GM23338 (cell line): ENCODE measurements around the gene ZNF628. TPM values are rescaled to one million over a fixed set of nuclear protein-coding genes. Genes with fewer than 3 reads are reported as not detected.

Experiments
- ATAC-seq: fragments of 200-7000 bp; cut with Tn5 transposase; 3 replicates; pipeline ENCODE4 v1.9.1; 2020
- DNase-seq: peaks from one replicate; pipeline ENCODE4 v3.0.0-alpha.2; 2015; ENCODE audit warnings: low spot score
- H2AFZ ChIP-seq: fragments of 200-600 bp; sonication (generic); 2 replicates; pipeline ENCODE4 v1.8.0; 2016; ENCODE audit warnings: antibody characterized with exemption, mild to moderate bottlenecking, moderate library complexity
- H3F3A ChIP-seq: fragments of 200-600 bp; sonication (generic); replicated peaks from 2 replicates; pipeline ENCODE4 v1.8.0; 2017; ENCODE audit warnings: antibody characterized with exemption, mixed run types, low read depth
- H3K27ac ChIP-seq: fragments of 200-600 bp; sonication (generic); 2 replicates; pipeline ENCODE4 v1.6.1; 2016; ENCODE audit warnings: low read depth
- H3K27me3 ChIP-seq: fragments of 200-600 bp; sonication (generic); 2 replicates; pipeline ENCODE4 v1.8.0; 2016; ENCODE audit warnings: mild to moderate bottlenecking, mixed run types, moderate library complexity; ENCODE audit not compliant: insufficient read depth
- H3K36me3 ChIP-seq: fragments of 200-600 bp; sonication (generic); 2 replicates; pipeline ENCODE4 v1.8.0; 2016; ENCODE audit warnings: mild to moderate bottlenecking; ENCODE audit not compliant: insufficient read depth
- H3K4me1 ChIP-seq: fragments of 200-600 bp; sonication (generic); 2 replicates; pipeline ENCODE4 v1.8.0; 2016; ENCODE audit warnings: mild to moderate bottlenecking, moderate library complexity; ENCODE audit not compliant: insufficient read depth
- H3K4me2 ChIP-seq: fragments of 200-600 bp; sonication (generic); 2 replicates; pipeline ENCODE4 v1.7.1; 2017; ENCODE audit warnings: mixed run types
- H3K4me3 ChIP-seq: fragments of 200-600 bp; sonication (generic); 2 replicates; pipeline ENCODE4 v1.6.1; 2016; ENCODE audit warnings: mixed run types
- H3K79me2 ChIP-seq: fragments of 200-600 bp; sonication (generic); replicated peaks from 2 replicates; pipeline ENCODE4 v1.8.0; 2017; ENCODE audit warnings: mild to moderate bottlenecking; ENCODE audit not compliant: insufficient read depth
- H3K9me2 ChIP-seq: fragments of 200-600 bp; sonication (generic); 2 replicates; pipeline ENCODE4 v1.8.0; 2017; ENCODE audit not compliant: insufficient read depth
- H4K20me1 ChIP-seq: fragments of 200-600 bp; sonication (generic); replicated peaks from 2 replicates; pipeline ENCODE4 v1.8.0; 2017; ENCODE audit warnings: mild to moderate bottlenecking; ENCODE audit not compliant: insufficient read depth
- H3K27ac Mint-ChIP-seq: 2 replicates; pipeline ENCODE4 v1.8.0; 2020; ENCODE audit warnings: inconsistent platforms, mild to moderate bottlenecking, moderate library complexity, mixed read lengths
- H3K27me3 Mint-ChIP-seq: 3 replicates; pipeline ENCODE4 v1.8.0; 2022; ENCODE audit warnings: low read depth, mild to moderate bottlenecking, moderate library complexity, mixed read lengths, inconsistent platforms; ENCODE audit not compliant: insufficient read depth, poor library complexity
- H3K36me3 Mint-ChIP-seq: 3 replicates; pipeline ENCODE4 v1.8.0; 2021; ENCODE audit warnings: low read depth, mild to moderate bottlenecking, inconsistent platforms, moderate library complexity, mixed read lengths
- H3K4me1 Mint-ChIP-seq: 3 replicates; pipeline ENCODE4 v1.8.0; 2020; ENCODE audit warnings: mild to moderate bottlenecking, inconsistent platforms, mixed read lengths
- H3K4me3 Mint-ChIP-seq: 3 replicates; pipeline ENCODE4 v1.8.0; 2021; ENCODE audit warnings: moderate library complexity, mild to moderate bottlenecking, inconsistent platforms, mixed read lengths
- H3K9me3 Mint-ChIP-seq: 3 replicates; pipeline ENCODE4 v1.8.0; 2020; ENCODE audit warnings: moderate library complexity, mild to moderate bottlenecking, inconsistent platforms, mixed read lengths
- NANOG ChIP-seq: IDR thresholded peaks from 2 replicates; pipeline ENCODE4 v1.6.1; 2016; ENCODE audit warnings: antibody characterized with exemption, borderline replicate concordance
- POLR2AphosphoS5 ChIP-seq: IDR thresholded peaks from 2 replicates; pipeline ENCODE4 v1.6.1; 2016; ENCODE audit warnings: antibody characterized with exemption, low read depth
- polyA plus RNA-seq: library from polyadenylated mRNA; unstranded; fragments of >200 nt; fragmentation: Nextera tagmentation; extraction: Ambion mirVana; gene quantifications from 2 replicates; pipeline ENCODE4 v1.2.1, GENCODE V29; 2016
- total RNA-seq: library from RNA; depleted of rRNA; stranded (reverse); fragments of >200 nt; shearing (Covaris generic); gene quantifications from 2 replicates; pipeline ENCODE4 v1.2.3, GENCODE V29; 2014
- TF ChIP-seq, protein P1 (sequence below): IDR thresholded peaks from one replicate; pipeline ENCODE4 v1.6.1; 2018; ENCODE audit warnings: antibody characterized with exemption; ENCODE audit not compliant: unreplicated experiment
- TF ChIP-seq, protein P2 (sequence below): fragments of 250-450 bp; sonication (Bioruptor Pico); IDR thresholded peaks from 2 replicates; pipeline ENCODE4 v1.5.0; 2020; ENCODE audit warnings: mild to moderate bottlenecking, moderate library complexity
- TF ChIP-seq, protein P3 (sequence below), 2 experiments: fragments of 200-600 bp in 1 of 2; sonication (generic) in 1 of 2; conservative IDR thresholded peaks; 2 replicates each; pipeline versions ENCODE4 v1.5.1 to v1.6.1; 2016 to 2017; ENCODE audit warnings: antibody characterized with exemption in 2 of 2, low read depth in 2 of 2, mild to moderate bottlenecking in 2 of 2, moderate library complexity in 1 of 2
- TF ChIP-seq, protein P4 (sequence below): IDR thresholded peaks from 2 replicates; pipeline ENCODE4 v1.6.1; 2016; ENCODE audit warnings: antibody characterized with exemption

ZNF628 gene
- total and polyA plus RNA-seq, 2 experiments from 2014 or later: 4.9 to 10.7 TPM

DNA sequence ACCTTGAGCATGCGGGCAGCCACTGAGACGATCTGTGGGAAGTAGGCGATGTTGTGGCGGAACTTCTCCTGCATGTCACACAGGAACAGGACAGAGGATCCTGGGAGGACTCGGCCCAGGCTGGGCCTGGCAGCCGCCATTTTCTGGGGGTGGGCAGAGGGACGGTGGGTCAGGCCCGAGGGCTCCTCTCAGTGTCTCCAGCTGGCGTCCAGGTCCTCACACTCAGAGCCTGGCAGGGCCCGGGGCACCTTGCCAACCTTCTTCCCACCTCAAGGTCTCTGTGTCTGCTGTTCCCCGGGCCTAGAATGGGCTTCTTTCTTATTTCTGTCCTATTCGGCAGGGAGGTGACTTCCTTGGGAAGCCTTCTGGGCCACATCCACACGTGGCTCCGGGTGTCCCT lies 20.1 kb upstream of the ZNF628 start (continued):
- TF ChIP-seq, protein P1, sequence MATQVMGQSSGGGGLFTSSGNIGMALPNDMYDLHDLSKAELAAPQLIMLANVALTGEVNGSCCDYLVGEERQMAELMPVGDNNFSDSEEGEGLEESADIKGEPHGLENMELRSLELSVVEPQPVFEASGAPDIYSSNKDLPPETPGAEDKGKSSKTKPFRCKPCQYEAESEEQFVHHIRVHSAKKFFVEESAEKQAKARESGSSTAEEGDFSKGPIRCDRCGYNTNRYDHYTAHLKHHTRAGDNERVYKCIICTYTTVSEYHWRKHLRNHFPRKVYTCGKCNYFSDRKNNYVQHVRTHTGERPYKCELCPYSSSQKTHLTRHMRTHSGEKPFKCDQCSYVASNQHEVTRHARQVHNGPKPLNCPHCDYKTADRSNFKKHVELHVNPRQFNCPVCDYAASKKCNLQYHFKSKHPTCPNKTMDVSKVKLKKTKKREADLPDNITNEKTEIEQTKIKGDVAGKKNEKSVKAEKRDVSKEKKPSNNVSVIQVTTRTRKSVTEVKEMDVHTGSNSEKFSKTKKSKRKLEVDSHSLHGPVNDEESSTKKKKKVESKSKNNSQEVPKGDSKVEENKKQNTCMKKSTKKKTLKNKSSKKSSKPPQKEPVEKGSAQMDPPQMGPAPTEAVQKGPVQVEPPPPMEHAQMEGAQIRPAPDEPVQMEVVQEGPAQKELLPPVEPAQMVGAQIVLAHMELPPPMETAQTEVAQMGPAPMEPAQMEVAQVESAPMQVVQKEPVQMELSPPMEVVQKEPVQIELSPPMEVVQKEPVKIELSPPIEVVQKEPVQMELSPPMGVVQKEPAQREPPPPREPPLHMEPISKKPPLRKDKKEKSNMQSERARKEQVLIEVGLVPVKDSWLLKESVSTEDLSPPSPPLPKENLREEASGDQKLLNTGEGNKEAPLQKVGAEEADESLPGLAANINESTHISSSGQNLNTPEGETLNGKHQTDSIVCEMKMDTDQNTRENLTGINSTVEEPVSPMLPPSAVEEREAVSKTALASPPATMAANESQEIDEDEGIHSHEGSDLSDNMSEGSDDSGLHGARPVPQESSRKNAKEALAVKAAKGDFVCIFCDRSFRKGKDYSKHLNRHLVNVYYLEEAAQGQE: no peak

DNA sequence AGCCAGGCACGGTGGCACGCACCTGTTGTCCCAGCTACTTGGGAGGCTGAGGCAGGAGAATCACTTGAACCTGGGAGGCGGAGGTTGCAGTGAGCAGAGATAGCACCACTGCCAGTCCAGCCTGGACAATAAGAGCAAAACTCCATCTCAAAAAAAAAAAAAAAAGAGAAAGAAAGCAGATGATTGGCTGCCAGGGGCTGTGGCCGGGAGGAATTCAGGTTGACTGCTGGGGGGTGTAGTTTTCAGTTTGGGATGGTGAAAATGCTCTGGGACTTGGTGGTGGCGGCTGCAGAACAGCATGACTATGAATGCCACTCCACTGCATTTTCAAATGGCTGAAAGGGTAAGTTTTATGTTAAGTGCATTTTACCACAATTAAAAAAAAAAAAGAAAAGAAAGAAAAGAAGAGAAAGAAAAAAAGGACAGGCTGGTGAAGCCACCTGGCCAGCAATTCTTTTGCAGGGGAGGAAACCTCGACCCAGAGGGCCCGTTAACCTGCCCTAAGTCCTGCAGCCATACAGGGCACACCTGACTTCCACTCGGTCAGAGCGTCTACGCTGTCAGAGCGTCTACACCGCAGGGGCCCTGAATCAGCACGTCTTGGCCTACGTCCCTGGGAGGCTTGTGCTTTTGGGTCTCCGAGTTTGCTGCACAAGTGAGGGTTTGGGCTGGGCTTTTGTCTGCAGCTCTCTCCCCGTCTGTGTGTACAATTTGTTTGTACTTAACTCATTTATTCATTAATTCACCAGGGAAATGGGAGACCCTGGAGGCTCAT lies 18.5 kb upstream of the ZNF628 start:
- no peak overlapping the region for H3K27ac ChIP-seq
- peaks cover 21% of the 10 kb centered on the region for H3K79me2 ChIP-seq
- H3K27me3 Mint-ChIP-seq: peaks cover 20% of the 10 kb centered on the region
- H3K4me3 ChIP-seq: no peak overlapping the region
- H3K27ac Mint-ChIP-seq: no peak overlapping the region
- peaks cover 3% of the 10 kb centered on the region; the same call in 1 of the 3 replicates for H3K9me3 Mint-ChIP-seq
- peaks cover 17% of the 10 kb centered on the region; the same call in 1 of the 2 replicates for H3F3A ChIP-seq
- H3K9me2 ChIP-seq: no peaks in the 10 kb centered on the region
- H3K27me3 ChIP-seq: no peaks in the 10 kb centered on the region
- H3K36me3 ChIP-seq: no peaks in the 10 kb centered on the region
- ATAC-seq: no peak
- H3K4me2 ChIP-seq: no peak overlapping the region
- H4K20me1 ChIP-seq: no peaks in the 10 kb centered on the region; the same call in none of the 2 replicates
- peaks cover 28% of the 10 kb centered on the region for H3K4me1 Mint-ChIP-seq
- peaks cover 18% of the 10 kb centered on the region for H3K36me3 Mint-ChIP-seq
- no peak overlapping the region for H2AFZ ChIP-seq
- no peak for DNase-seq
- H3K4me1 ChIP-seq: peaks cover 16% of the 10 kb centered on the region
- H3K4me3 Mint-ChIP-seq: no peak overlapping the region
- TF ChIP-seq, protein P1: no peak
- no peak for TF ChIP-seq NANOG
- TF ChIP-seq, protein P2, sequence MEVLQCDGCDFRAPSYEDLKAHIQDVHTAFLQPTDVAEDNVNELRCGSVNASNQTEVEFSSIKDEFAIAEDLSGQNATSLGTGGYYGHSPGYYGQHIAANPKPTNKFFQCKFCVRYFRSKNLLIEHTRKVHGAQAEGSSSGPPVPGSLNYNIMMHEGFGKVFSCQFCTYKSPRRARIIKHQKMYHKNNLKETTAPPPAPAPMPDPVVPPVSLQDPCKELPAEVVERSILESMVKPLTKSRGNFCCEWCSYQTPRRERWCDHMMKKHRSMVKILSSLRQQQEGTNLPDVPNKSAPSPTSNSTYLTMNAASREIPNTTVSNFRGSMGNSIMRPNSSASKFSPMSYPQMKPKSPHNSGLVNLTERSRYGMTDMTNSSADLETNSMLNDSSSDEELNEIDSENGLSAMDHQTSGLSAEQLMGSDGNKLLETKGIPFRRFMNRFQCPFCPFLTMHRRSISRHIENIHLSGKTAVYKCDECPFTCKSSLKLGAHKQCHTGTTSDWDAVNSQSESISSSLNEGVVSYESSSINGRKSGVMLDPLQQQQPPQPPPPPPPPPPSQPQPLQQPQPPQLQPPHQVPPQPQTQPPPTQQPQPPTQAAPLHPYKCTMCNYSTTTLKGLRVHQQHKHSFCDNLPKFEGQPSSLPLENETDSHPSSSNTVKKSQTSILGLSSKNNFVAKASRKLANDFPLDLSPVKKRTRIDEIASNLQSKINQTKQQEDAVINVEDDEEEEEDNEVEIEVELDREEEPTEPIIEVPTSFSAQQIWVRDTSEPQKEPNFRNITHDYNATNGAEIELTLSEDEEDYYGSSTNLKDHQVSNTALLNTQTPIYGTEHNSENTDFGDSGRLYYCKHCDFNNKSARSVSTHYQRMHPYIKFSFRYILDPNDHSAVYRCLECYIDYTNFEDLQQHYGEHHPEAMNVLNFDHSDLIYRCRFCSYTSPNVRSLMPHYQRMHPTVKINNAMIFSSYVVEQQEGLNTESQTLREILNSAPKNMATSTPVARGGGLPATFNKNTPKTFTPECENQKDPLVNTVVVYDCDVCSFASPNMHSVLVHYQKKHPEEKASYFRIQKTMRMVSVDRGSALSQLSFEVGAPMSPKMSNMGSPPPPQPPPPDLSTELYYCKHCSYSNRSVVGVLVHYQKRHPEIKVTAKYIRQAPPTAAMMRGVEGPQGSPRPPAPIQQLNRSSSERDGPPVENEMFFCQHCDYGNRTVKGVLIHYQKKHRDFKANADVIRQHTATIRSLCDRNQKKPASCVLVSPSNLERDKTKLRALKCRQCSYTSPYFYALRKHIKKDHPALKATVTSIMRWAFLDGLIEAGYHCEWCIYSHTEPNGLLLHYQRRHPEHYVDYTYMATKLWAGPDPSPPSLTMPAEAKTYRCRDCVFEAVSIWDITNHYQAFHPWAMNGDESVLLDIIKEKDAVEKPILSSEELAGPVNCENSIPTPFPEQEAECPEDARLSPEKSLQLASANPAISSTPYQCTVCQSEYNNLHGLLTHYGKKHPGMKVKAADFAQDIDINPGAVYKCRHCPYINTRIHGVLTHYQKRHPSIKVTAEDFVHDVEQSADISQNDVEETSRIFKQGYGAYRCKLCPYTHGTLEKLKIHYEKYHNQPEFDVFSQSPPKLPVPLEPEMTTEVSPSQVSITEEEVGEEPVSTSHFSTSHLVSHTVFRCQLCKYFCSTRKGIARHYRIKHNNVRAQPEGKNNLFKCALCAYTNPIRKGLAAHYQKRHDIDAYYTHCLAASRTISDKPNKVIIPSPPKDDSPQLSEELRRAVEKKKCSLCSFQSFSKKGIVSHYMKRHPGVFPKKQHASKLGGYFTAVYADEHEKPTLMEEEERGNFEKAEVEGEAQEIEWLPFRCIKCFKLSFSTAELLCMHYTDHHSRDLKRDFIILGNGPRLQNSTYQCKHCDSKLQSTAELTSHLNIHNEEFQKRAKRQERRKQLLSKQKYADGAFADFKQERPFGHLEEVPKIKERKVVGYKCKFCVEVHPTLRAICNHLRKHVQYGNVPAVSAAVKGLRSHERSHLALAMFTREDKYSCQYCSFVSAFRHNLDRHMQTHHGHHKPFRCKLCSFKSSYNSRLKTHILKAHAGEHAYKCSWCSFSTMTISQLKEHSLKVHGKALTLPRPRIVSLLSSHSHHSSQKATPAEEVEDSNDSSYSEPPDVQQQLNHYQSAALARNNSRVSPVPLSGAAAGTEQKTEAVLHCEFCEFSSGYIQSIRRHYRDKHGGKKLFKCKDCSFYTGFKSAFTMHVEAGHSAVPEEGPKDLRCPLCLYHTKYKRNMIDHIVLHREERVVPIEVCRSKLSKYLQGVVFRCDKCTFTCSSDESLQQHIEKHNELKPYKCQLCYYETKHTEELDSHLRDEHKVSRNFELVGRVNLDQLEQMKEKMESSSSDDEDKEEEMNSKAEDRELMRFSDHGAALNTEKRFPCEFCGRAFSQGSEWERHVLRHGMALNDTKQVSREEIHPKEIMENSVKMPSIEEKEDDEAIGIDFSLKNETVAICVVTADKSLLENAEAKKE (CRISPR knock-in tag): no peak
- TF ChIP-seq POLR2AphosphoS5: no peak
- TF ChIP-seq, protein P3, sequence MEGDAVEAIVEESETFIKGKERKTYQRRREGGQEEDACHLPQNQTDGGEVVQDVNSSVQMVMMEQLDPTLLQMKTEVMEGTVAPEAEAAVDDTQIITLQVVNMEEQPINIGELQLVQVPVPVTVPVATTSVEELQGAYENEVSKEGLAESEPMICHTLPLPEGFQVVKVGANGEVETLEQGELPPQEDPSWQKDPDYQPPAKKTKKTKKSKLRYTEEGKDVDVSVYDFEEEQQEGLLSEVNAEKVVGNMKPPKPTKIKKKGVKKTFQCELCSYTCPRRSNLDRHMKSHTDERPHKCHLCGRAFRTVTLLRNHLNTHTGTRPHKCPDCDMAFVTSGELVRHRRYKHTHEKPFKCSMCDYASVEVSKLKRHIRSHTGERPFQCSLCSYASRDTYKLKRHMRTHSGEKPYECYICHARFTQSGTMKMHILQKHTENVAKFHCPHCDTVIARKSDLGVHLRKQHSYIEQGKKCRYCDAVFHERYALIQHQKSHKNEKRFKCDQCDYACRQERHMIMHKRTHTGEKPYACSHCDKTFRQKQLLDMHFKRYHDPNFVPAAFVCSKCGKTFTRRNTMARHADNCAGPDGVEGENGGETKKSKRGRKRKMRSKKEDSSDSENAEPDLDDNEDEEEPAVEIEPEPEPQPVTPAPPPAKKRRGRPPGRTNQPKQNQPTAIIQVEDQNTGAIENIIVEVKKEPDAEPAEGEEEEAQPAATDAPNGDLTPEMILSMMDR (conservative IDR thresholded peaks at IDR 0.05; ENCODE audit: low read depth in 2 of 2): no peak
- TF ChIP-seq, protein P4, sequence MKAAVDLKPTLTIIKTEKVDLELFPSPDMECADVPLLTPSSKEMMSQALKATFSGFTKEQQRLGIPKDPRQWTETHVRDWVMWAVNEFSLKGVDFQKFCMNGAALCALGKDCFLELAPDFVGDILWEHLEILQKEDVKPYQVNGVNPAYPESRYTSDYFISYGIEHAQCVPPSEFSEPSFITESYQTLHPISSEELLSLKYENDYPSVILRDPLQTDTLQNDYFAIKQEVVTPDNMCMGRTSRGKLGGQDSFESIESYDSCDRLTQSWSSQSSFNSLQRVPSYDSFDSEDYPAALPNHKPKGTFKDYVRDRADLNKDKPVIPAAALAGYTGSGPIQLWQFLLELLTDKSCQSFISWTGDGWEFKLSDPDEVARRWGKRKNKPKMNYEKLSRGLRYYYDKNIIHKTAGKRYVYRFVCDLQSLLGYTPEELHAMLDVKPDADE: no peak
